Endothelial cell of umbilical vein (primary cell): Measurements from ENCODE around the gene DDX25.
"Not testable (repeated sequence)": the region's sequence is repeated elsewhere in the genome, so short reads cannot be mapped to it uniquely, and the experiment has no call there.

ENCODE experiments used
- CTCF ChIP-seq, 2 donors: IDR thresholded peaks; 1 replicate in 1 of 2; 2 replicates in 1 of 2; pipeline ENCODE4 v1.5.1; 2011; ENCODE audit warnings: low read length in 2 of 2, mild to moderate bottlenecking in 2 of 2, moderate library complexity in 2 of 2, control low read depth in 1 of 2, inconsistent platforms in 1 of 2, low read depth in 1 of 2; ENCODE audit not compliant: insufficient read depth in 1 of 2; ENCODE audit errors: extremely low read depth in 1 of 2
- MYC ChIP-seq: IDR thresholded peaks from one replicate; pipeline ENCODE4 v1.6.1; 2011; ENCODE audit warnings: mild to moderate bottlenecking, low read depth, low read length

GRCh38 chr11:125914601-125915000 is 10.3 kb downstream of the DDX25 start:
- not testable (repeated sequence) for TF ChIP-seq CTCF (IDR thresholded peaks at IDR 0.05; ENCODE audit: extremely low read depth in 1 of 2, insufficient read depth in 1 of 2, low read depth in 1 of 2, low read length in 2 of 2); MYC
